Activated T-helper 1 cell treated with Interleukin-2 at 50 U/mL for 16 hours (primary cell): Measurements from ENCODE around the gene SIRT3.
"Not testable (repeated sequence)": the region's sequence is repeated elsewhere in the genome, so short reads cannot be mapped to it uniquely, and the experiment has no call there.

Source experiments
- DNase-seq: peaks from one replicate; pipeline ENCODE4 v3.0.0-alpha.2; 2020; ENCODE audit warnings: low read depth

The SIRT3 gene

GRCh38 chr11:203056-203944 is 32.8 kb downstream of the SIRT3 start:
- no peak for DNase-seq

- no peak for DNase-seq
Measured at GRCh38 chr11:202490-202889, 33.7 kb downstream of the SIRT3 start.

- DNase-seq, result no peak
Measured at GRCh38 chr11:201966-202365, 34.2 kb downstream of the SIRT3 start.

GRCh38 chr11:200224-201003 is 35.7 kb downstream of the SIRT3 start:
- no peak for DNase-seq

GRCh38 chr11:199782-200181 is 36.4 kb downstream of the SIRT3 start:
- no peak for DNase-seq

- no peak for DNase-seq
Measured at GRCh38 chr11:199004-199581, 37.0 kb downstream of the SIRT3 start.

GRCh38 chr11:198236-198806 is 37.8 kb downstream of the SIRT3 start:
- DNase-seq, result no peak

GRCh38 chr11:197741-198235 is 38.4 kb downstream of the SIRT3 start:
- no peak for DNase-seq

- DNase-seq, result no peak
Measured at GRCh38 chr11:196786-197731, 39.1 kb downstream of the SIRT3 start.

GRCh38 chr11:193481-193880 is 42.7 kb downstream of the SIRT3 start:
- DNase-seq, result not testable (repeated sequence)

- DNase-seq, result not testable (repeated sequence)
Measured at GRCh38 chr11:192674-193128, 43.4 kb downstream of the SIRT3 start, which contains the start of gene SCGB1C1. SCGB1C1 (plus strand) TSS chr11:193078; CDS start chr11:193100, 22 bp downstream.

GRCh38 chr11:191490-192478 is 44.4 kb downstream of the SIRT3 start:
- DNase-seq, result peak; percentile 38

- DNase-seq, result not testable (repeated sequence)
Measured at GRCh38 chr11:190546-190945, 45.6 kb downstream of the SIRT3 start.

- not testable (repeated sequence) for DNase-seq
Measured at GRCh38 chr11:189843-190311, 46.3 kb downstream of the SIRT3 start.

- DNase-seq, result not testable (repeated sequence)
Measured at GRCh38 chr11:189200-189783, 46.9 kb downstream of the SIRT3 start.

- not testable (repeated sequence) for DNase-seq
Measured at GRCh38 chr11:180242-180641, 55.9 kb downstream of the SIRT3 start.
